ENCODE data around the gene SHOX. TPM values are rescaled to one million over a fixed set of nuclear protein-coding genes. Genes with fewer than 3 reads are reported as not detected.

Gene SHOX
- polyA plus RNA-seq, 1 of the 3 experiments (the other 2 are of a cell fraction): not detected

- no peak for TF ChIP-seq USF2 (IDR thresholded peaks at IDR 0.05; ENCODE audit: borderline replicate concordance, low read depth, low read length)
- no peak for TF ChIP-seq SIN3A (IDR thresholded peaks at IDR 0.05; ENCODE audit: borderline replicate concordance, low read depth, low read length)
- no peak for TF ChIP-seq CHD2 (IDR thresholded peaks at IDR 0.05; ENCODE audit: low read length, partially characterized antibody)
- no peak for TF ChIP-seq TAF1 (IDR thresholded peaks at IDR 0.05; ENCODE audit: borderline replicate concordance, low read depth, low read length)
Observed at GRCh38 chrX:670645-671044, 40.1 kb downstream of the SHOX start (continued).

- no peak overlapping the region for H3K4me2 ChIP-seq
- POLR2A ChIA-PET: no interaction called here
- no peaks in the 10 kb centered on the region for H3K79me2 ChIP-seq (ENCODE audit: insufficient read depth)
- no peak for DNase-seq
- no peaks in the 10 kb centered on the region for H3K4me1 ChIP-seq (ENCODE audit: control insufficient read depth in 1 of 2, insufficient read depth in 2 of 2, low read depth in 1 of 2, low read length in 1 of 2)
- H3K9me2 ChIP-seq: no peaks in the 10 kb centered on the region
- no peaks in the 10 kb centered on the region for H3K36me3 ChIP-seq (replicated peaks in 1 of 2; ENCODE audit: control insufficient read depth in 1 of 2, insufficient read depth in 2 of 2, low read length in 1 of 2)
- CTCF ChIA-PET: no interaction called here
- no peak overlapping the region for H3K27ac ChIP-seq (ENCODE audit: low read depth in 2 of 2, low read length in 1 of 2)
- no peak overlapping the region for H3K9ac ChIP-seq
- WGBS (ENCODE audit: low lambda C conversion rate): 22% methylated on average over 7 of the region's 7 CpGs
- no peak overlapping the region for H3K4me3 ChIP-seq (ENCODE audit: low read depth in 2 of 2, low read length in 1 of 2)
- TF ChIP-seq MAX (IDR thresholded peaks at IDR 0.05; ENCODE audit: low read depth) (no peak), SIN3A (IDR thresholded peaks at IDR 0.05; ENCODE audit: borderline replicate concordance, low read depth, low read length) (no peak), RXRA (IDR thresholded peaks at IDR 0.05; ENCODE audit: borderline replicate concordance, low read depth) (no peak), REST (IDR thresholded peaks at IDR 0.05; ENCODE audit: low read depth, low read length) (no peak), MEF2A (IDR thresholded peaks at IDR 0.05; ENCODE audit: borderline replicate concordance, low read depth) (no peak), RFX5 (IDR thresholded peaks at IDR 0.05; ENCODE audit: low read length) (no peak), EZH2phosphoT487 (IDR thresholded peaks at IDR 0.05; ENCODE audit: borderline replicate concordance, low read depth) (no peak), YY1 (IDR thresholded peaks at IDR 0.05; ENCODE audit: low read depth) (no peak), POLR2AphosphoS5 (IDR thresholded peaks at IDR 0.05; ENCODE audit: low read depth, low read length) (no peak), FOXM1 (IDR thresholded peaks at IDR 0.05; ENCODE audit: low read depth) (no peak), IRF3 (IDR thresholded peaks at IDR 0.05; ENCODE audit: low read depth, low read length) (no peak), EP300 (IDR thresholded peaks at IDR 0.05; ENCODE audit: borderline replicate concordance in 1 of 2, low read depth in 1 of 2, low read length in 1 of 2) (no peak), GABPA (IDR thresholded peaks at IDR 0.05; ENCODE audit: low read depth) (no peak), TAF1 (IDR thresholded peaks at IDR 0.05; ENCODE audit: borderline replicate concordance, low read depth, low read length) (no peak)
- no peaks in the 10 kb centered on the region for H3K9me3 ChIP-seq
- H3F3A ChIP-seq (replicated peaks; ENCODE audit: insufficient read depth): no peaks in the 10 kb centered on the region
- no peaks in the 10 kb centered on the region for H4K20me1 ChIP-seq (ENCODE audit: insufficient read depth)
- peaks cover 5% of the 10 kb centered on the region; the same call in 1 of the 2 replicates for H3K27me3 ChIP-seq (ENCODE audit: insufficient read depth)
- H2AFZ ChIP-seq (ENCODE audit: low read depth): no peak overlapping the region
Observed at GRCh38 chrX:672931-673330, 42.3 kb downstream of the SHOX start.

Data from SK-N-SH (cell line).